ENCODE measurements around the gene TPM2.

The TPM2 gene

GRCh38 chr9:35636135-35636876, 53.4 kb downstream of the TPM2 start:
- peaks cover 3% of the 10 kb centered on the region for H3K9me3 ChIP-seq (ENCODE audit: severe bottlenecking)
- no peak for TF ChIP-seq CTCF (IDR thresholded peaks at IDR 0.05; ENCODE audit: low read depth, low read length)
- no peak for DNase-seq
- H3K36me3 ChIP-seq: no peaks in the 10 kb centered on the region
- no peak overlapping the region for H3K4me3 ChIP-seq (ENCODE audit: low read depth, low read length)
- H3K27me3 ChIP-seq (ENCODE audit: insufficient read depth, low read depth, severe bottlenecking): no peaks in the 10 kb centered on the region
- H3K27ac ChIP-seq: no peak overlapping the region

GRCh38 chr9:35635730-35636129, 54.0 kb downstream of the TPM2 start:
- H3K27ac ChIP-seq: no peak overlapping the region

More at GRCh38 chr9:35635730-35636129, 54.0 kb downstream of the TPM2 start:
- no peak for DNase-seq
- Histone ChIP-seq H3K36me3 (no peaks in the 10 kb centered on the region), H3K9me3 (ENCODE audit: severe bottlenecking) (peaks cover 3% of the 10 kb centered on the region), H3K4me3 (ENCODE audit: low read depth, low read length) (no peak overlapping the region), H3K27me3 (ENCODE audit: insufficient read depth, low read depth, severe bottlenecking) (no peaks in the 10 kb centered on the region)
- no peak for TF ChIP-seq CTCF (IDR thresholded peaks at IDR 0.05; ENCODE audit: low read depth, low read length)
